Smooth muscle cell (in vitro differentiated cells): ENCODE measurements around the gene CDA. TPM values are rescaled to one million over a fixed set of nuclear protein-coding genes. Genes with fewer than 3 reads are reported as not detected.

Experiments used
- DNase-seq: peaks from one replicate; lab custom pipeline; 2025; ENCODE audit not compliant: unreplicated experiment; lab: John Stamatoyannopoulos, UW
- H2AFZ ChIP-seq: fragments of 200-600 bp; sonication (generic); 2 replicates; pipeline ENCODE4 v1.6.0; 2016; ENCODE audit warnings: antibody characterized with exemption, low read depth, mild to moderate bottlenecking
- H3F3A ChIP-seq: fragments of 200-600 bp; sonication (generic); 2 replicates; pipeline ENCODE4 v1.6.0; 2017; ENCODE audit warnings: antibody characterized with exemption, low read depth
- H3K27ac ChIP-seq: fragments of 200-600 bp; sonication (generic); 2 replicates; pipeline ENCODE4 v1.5.1; 2016; ENCODE audit warnings: low read depth, mild to moderate bottlenecking
- H3K27me3 ChIP-seq: fragments of 200-600 bp; sonication (generic); 2 replicates; pipeline ENCODE4 v1.6.1; 2016; ENCODE audit warnings: low read depth, mild to moderate bottlenecking
- H3K36me3 ChIP-seq: fragments of 200-600 bp; sonication (generic); 2 replicates; pipeline ENCODE4 v1.5.1; 2016; ENCODE audit warnings: low read depth
- H3K4me1 ChIP-seq: fragments of 200-600 bp; sonication (generic); 2 replicates; pipeline ENCODE4 v1.5.1; 2016; ENCODE audit warnings: low read depth
- H3K4me2 ChIP-seq: fragments of 200-600 bp; sonication (generic); 2 replicates; pipeline ENCODE4 v1.6.0; 2016; ENCODE audit warnings: mild to moderate bottlenecking
- H3K4me3 ChIP-seq: fragments of 200-600 bp; sonication (generic); 2 replicates; pipeline ENCODE4 v1.5.1; 2016; ENCODE audit warnings: mild to moderate bottlenecking
- H3K79me2 ChIP-seq: fragments of 200-600 bp; sonication (generic); 2 replicates; pipeline ENCODE4 v1.6.0; 2016; ENCODE audit warnings: low read depth, mild to moderate bottlenecking
- H3K9ac ChIP-seq: fragments of 200-600 bp; sonication (generic); 2 replicates; pipeline ENCODE4 v1.6.0; 2016; ENCODE audit warnings: low read depth
- H3K9me3 ChIP-seq: fragments of 200-600 bp; sonication (generic); replicated peaks from 2 replicates; pipeline ENCODE4 v1.5.1; 2016; ENCODE audit warnings: low read depth
- H4K20me1 ChIP-seq: fragments of 200-600 bp; sonication (generic); 2 replicates; pipeline ENCODE4 v1.6.0; 2016; ENCODE audit warnings: low read depth
- WGBS: methylation state at CpG from one replicate; pipeline ENCODE4 v1.1.7; 2016; ENCODE audit warnings: low lambda C conversion rate; 5-methylcytosine and 5-hydroxymethylcytosine counted together
- polyA plus RNA-seq: library from polyadenylated mRNA; unstranded; fragments of >200 nt; fragmentation: Nextera tagmentation; extraction: Ambion mirVana; gene quantifications from 2 replicates; pipeline ENCODE4 v1.2.1, GENCODE V29; 2016
- total RNA-seq: library from RNA; depleted of rRNA; stranded (reverse); fragments of >200 nt; gene quantifications from 2 replicates; pipeline ENCODE4 v1.2.3, GENCODE V29; 2014
- TF ChIP-seq, protein P1 (sequence below): fragments of 200-600 bp; sonication (generic); IDR thresholded peaks from 2 replicates; pipeline ENCODE4 v1.5.1; 2017; ENCODE audit warnings: borderline replicate concordance, mild to moderate bottlenecking, antibody characterized with exemption; ENCODE audit not compliant: insufficient read depth, poor library complexity, severe bottlenecking

Gene CDA
- total and polyA plus RNA-seq, 2 experiments from 2014 or later = 0.58 to 0.78 TPM

DNA sequence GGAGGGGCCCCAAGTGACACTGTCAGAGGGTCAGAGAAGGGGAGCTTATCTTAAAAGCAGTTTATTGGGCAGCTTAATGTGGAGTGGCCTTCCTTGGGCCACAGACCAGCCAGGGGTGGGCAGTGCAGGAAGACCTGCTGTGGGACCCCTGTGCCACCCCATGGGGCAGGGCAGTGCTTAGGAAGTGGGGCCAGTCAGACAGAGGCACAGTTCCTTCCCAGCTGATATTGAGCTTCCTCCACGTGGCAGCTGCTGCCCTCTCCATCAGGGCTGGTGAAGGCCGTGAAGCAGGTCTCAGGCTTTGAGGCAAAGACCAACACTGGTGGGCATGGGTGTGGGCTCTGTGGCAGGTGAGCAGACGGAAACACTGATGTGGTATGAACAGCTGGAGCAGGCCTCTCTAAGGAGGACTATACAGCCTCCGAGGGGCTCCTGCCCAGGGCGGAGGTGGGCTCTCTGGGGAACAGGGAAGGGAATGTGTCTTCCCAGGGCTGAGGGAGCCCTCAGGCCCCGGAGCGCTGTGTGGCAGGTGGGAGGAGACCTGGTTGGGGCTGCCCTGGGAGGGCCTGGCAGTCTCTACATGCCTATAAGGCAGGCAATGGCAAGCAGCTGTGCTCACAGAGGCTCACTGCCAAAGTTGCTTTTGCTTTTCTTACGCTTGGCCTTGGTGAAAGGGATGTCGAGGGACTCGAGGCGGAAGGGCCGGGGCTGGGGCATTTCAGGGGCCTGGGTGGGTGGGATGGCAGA, 75.2 kb downstream of the CDA start:
- Histone ChIP-seq H3K79me2 (peaks cover 20% of the 10 kb centered on the region), H3K27me3 (no peaks in the 10 kb centered on the region), H4K20me1 (no peaks in the 10 kb centered on the region), H3K4me3 (no peak overlapping the region), H3F3A (no peaks in the 10 kb centered on the region), H3K9ac (no peak overlapping the region), H3K4me1 (peaks cover 6% of the 10 kb centered on the region), H3K36me3 (no peaks in the 10 kb centered on the region), H3K27ac (no peak overlapping the region), H2AFZ (no peak overlapping the region), H3K4me2 (no peak overlapping the region), H3K9me3 (no peaks in the 10 kb centered on the region)
- WGBS = 94% methylated on average over 12 of the region's 12 CpGs
- TF ChIP-seq, protein P1, sequence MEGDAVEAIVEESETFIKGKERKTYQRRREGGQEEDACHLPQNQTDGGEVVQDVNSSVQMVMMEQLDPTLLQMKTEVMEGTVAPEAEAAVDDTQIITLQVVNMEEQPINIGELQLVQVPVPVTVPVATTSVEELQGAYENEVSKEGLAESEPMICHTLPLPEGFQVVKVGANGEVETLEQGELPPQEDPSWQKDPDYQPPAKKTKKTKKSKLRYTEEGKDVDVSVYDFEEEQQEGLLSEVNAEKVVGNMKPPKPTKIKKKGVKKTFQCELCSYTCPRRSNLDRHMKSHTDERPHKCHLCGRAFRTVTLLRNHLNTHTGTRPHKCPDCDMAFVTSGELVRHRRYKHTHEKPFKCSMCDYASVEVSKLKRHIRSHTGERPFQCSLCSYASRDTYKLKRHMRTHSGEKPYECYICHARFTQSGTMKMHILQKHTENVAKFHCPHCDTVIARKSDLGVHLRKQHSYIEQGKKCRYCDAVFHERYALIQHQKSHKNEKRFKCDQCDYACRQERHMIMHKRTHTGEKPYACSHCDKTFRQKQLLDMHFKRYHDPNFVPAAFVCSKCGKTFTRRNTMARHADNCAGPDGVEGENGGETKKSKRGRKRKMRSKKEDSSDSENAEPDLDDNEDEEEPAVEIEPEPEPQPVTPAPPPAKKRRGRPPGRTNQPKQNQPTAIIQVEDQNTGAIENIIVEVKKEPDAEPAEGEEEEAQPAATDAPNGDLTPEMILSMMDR = no peak
- no peak for DNase-seq

DNA sequence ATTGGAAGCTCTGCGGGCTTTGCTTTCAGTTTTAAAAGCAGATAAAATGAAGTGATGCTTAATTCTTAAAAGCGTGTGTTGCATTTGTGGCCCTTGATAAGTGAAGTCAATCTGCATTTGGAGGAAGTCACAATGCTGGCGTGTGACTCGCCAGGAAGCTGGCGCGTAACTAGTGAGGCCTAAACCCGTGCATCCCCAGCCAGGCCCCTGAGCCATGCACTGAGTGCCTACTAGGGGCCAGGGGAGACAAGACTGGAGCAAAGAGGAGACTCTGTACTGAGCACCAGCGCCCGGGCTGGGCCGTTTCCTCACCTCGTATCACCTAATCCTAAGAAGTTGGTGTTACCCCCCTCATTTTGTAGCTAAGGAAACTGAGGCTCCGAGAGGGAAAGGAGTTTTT, 76.8 kb downstream of the CDA start:
- H3K27ac ChIP-seq = no peak overlapping the region
- H3F3A ChIP-seq = no peaks in the 10 kb centered on the region
- no peak overlapping the region for H2AFZ ChIP-seq
- no peaks in the 10 kb centered on the region for H3K27me3 ChIP-seq
- 87% methylated on average over 12 of the region's 12 CpGs for WGBS
- H3K4me3 ChIP-seq = no peak overlapping the region
- H3K79me2 ChIP-seq = peaks cover 4% of the 10 kb centered on the region
- H4K20me1 ChIP-seq = no peaks in the 10 kb centered on the region
- no peak for DNase-seq
- H3K4me1 ChIP-seq = no peaks in the 10 kb centered on the region
- no peaks in the 10 kb centered on the region for H3K36me3 ChIP-seq
- no peak overlapping the region for H3K9ac ChIP-seq
- TF ChIP-seq, protein P1 = no peak
- no peak overlapping the region for H3K4me2 ChIP-seq
- no peaks in the 10 kb centered on the region for H3K9me3 ChIP-seq

GRCh38 chr1:20666146-20666545, 77.2 kb downstream of the CDA start:
- Histone ChIP-seq H3K9me3 (no peaks in the 10 kb centered on the region), H3K27ac (no peak overlapping the region), H3K9ac (no peak overlapping the region), H4K20me1 (no peaks in the 10 kb centered on the region), H3K4me1 (no peaks in the 10 kb centered on the region), H3F3A (no peaks in the 10 kb centered on the region), H2AFZ (no peak overlapping the region), H3K79me2 (no peaks in the 10 kb centered on the region), H3K4me3 (no peak overlapping the region), H3K27me3 (no peaks in the 10 kb centered on the region), H3K36me3 (no peaks in the 10 kb centered on the region), H3K4me2 (no peak overlapping the region)
- TF ChIP-seq, protein P1 = no peak
- DNase-seq = no peak
- WGBS = 94% methylated on average over 12 of the region's 16 CpGs

DNA sequence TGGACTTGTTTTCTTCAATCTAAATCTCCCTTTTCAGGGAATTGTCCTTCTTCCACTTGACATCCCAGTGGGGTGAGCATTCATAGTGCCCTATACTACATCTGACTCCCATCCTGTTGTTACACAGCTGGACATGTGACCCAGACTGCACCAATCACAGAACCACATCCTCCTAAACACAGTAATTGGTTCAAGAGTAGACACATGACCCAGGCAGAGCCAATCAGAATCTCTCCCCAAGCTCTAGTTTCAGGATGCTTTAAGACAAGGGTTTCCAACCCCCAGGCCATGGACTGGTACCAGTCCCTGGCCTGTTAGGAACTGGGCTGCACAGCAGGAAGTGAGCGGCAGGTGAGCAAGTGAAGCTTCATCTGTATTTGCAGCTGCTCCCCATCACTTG, 77.9 kb downstream of the CDA start:
- Histone ChIP-seq H3F3A (no peaks in the 10 kb centered on the region), H3K79me2 (no peaks in the 10 kb centered on the region), H3K4me2 (no peak overlapping the region), H3K4me1 (no peaks in the 10 kb centered on the region), H3K4me3 (no peak overlapping the region), H3K27me3 (no peaks in the 10 kb centered on the region), H3K9me3 (no peaks in the 10 kb centered on the region), H3K36me3 (no peaks in the 10 kb centered on the region), H2AFZ (no peak overlapping the region), H4K20me1 (no peaks in the 10 kb centered on the region), H3K9ac (no peak overlapping the region), H3K27ac (no peak overlapping the region)
- DNase-seq = no peak
- TF ChIP-seq, protein P1 = no peak
- WGBS = 100% methylated on average over 1 of the region's 1 CpG
